K562 (cell line): ENCODE data around the gene CYP17A1. TPM values are rescaled to one million over a fixed set of nuclear protein-coding genes. Genes with fewer than 3 reads are reported as not detected.
A peak's percentile ranks its signal among the peaks of the same experiment; 100 is the strongest.

ENCODE experiments used
- ATAC-seq: fragments of 200-7000 bp; cut with Tn5 transposase; 3 replicates; pipeline ENCODE4 v1.9.1; 2020; ENCODE audit warnings: moderate library complexity
- BruUV-seq: library from RNA; stranded (reverse); fragments of 400-500 nt; replicated peaks from 2 replicates; lab custom pipeline; 2021; lab: Mats Ljungman, UMichigan
- CTCF ChIA-PET: fragments of 300-600 bp; formaldehyde crosslinking; extraction: SDS; loops from one replicate; lab custom pipeline; 2021; ENCODE audit warnings: low intra/inter-chr PET ratio; lab: Yijun Ruan, JAX
- POLR2A ChIA-PET: fragments of 300-600, 350-650 bp; sonication (Branson Sonifier 250); formaldehyde crosslinking; extraction: SDS; loops from one replicate; lab custom pipeline; 2021; ENCODE audit warnings: antibody characterized with exemption, inconsistent platforms; lab: Yijun Ruan, JAX
- DNase-seq, 4 experiments: peaks; one replicate each; pipeline versions ENCODE4 v3.0.0 to v3.0.0-alpha.2; 2011 to 2018; ENCODE audit warnings: low spot score in 3 of 4, mixed read lengths in 3 of 4; ENCODE audit errors: extremely low read depth in 1 of 4
- FAIRE-seq: peaks from 2 replicates; lab custom pipeline; 2011; peaks lifted over from hg19 to GRCh38; lab: Jason Lieb, UNC
- H2AFZ ChIP-seq: 2 replicates; pipeline ENCODE4 v1.6.0; 2011; ENCODE audit warnings: low read depth, low read length, control low read depth, inconsistent platforms
- H3K27ac ChIP-seq: fragments of 200-600 bp; 3 replicates; pipeline ENCODE4 v1.8.0; 2011; ENCODE audit warnings: low read depth, mild to moderate bottlenecking, control low read depth, inconsistent platforms, low read length, moderate library complexity, mixed read lengths; ENCODE audit errors: extremely low read depth
- H3K27me3 ChIP-seq, 2 experiments: fragments of 300-600 bp in 1 of 2; 2 replicates in 1 of 2; 3 replicates in 1 of 2; pipeline versions ENCODE4 v1.6.0 to v1.8.0; 2011; ENCODE audit warnings: inconsistent platforms in 2 of 2, low read length in 2 of 2, mild to moderate bottlenecking in 1 of 2, mixed read lengths in 1 of 2, moderate library complexity in 1 of 2; ENCODE audit not compliant: control insufficient read depth in 2 of 2, insufficient read depth in 2 of 2
- H3K36me3 ChIP-seq: fragments of 300-600 bp; 3 replicates; pipeline ENCODE4 v1.8.0; 2011; ENCODE audit warnings: mild to moderate bottlenecking, low read length, inconsistent platforms; ENCODE audit not compliant: control insufficient read depth, insufficient read depth
- H3K4me1 ChIP-seq, 2 experiments: fragments of 200-600 bp in 1 of 2; replicated peaks in 1 of 2; 2 replicates in 1 of 2; 3 replicates in 1 of 2; pipeline versions ENCODE4 v1.5.1 to v1.8.0; 2011; ENCODE audit warnings: inconsistent platforms in 2 of 2, low read length in 2 of 2, mild to moderate bottlenecking in 1 of 2, mixed read lengths in 1 of 2, moderate library complexity in 1 of 2; ENCODE audit not compliant: control insufficient read depth in 2 of 2, insufficient read depth in 2 of 2
- H3K4me2 ChIP-seq: 2 replicates; pipeline ENCODE4 v1.6.1; 2011; ENCODE audit warnings: low read length, control low read depth, inconsistent platforms, mixed read lengths; ENCODE audit not compliant: insufficient read depth
- H3K4me3 ChIP-seq: fragments of 200-600 bp; sonication (generic), shearing (Covaris generic); 2 replicates; pipeline ENCODE4 v1.5.1; 2016; ENCODE audit warnings: control low read depth, inconsistent platforms
- H3K79me2 ChIP-seq: fragments of 200-600 bp; 3 replicates; pipeline ENCODE4 v1.8.0; 2011; ENCODE audit warnings: low read length, inconsistent platforms; ENCODE audit not compliant: control insufficient read depth, insufficient read depth
- H3K9ac ChIP-seq, 2 experiments: 2 replicates each; pipeline versions ENCODE4 v1.6.0 to v1.6.1; 2011; ENCODE audit warnings: low read depth in 2 of 2, low read length in 2 of 2, control low read depth in 1 of 2, inconsistent platforms in 1 of 2, mild to moderate bottlenecking in 1 of 2, mixed read lengths in 1 of 2; ENCODE audit not compliant: insufficient read depth in 1 of 2
- H3K9me1 ChIP-seq: one replicate; pipeline ENCODE4 v1.6.0; 2011; ENCODE audit warnings: inconsistent platforms, mild to moderate bottlenecking, low read length, moderate library complexity; ENCODE audit not compliant: control insufficient read depth, insufficient read depth
- H3K9me3 ChIP-seq: replicated peaks from 2 replicates; pipeline ENCODE4 v1.5.1; 2011; ENCODE audit warnings: low read depth, low read length, inconsistent platforms; ENCODE audit not compliant: control insufficient read depth, insufficient read depth
- H4K20me1 ChIP-seq: replicated peaks from 2 replicates; pipeline ENCODE4 v1.6.1; 2011; ENCODE audit warnings: low read length, inconsistent platforms, mixed read lengths; ENCODE audit not compliant: control insufficient read depth, insufficient read depth
- BRD9 ChIP-seq: fragments of 450-650 bp; IDR thresholded peaks from 2 replicates; pipeline ENCODE4 v1.6.1; 2018; ENCODE audit warnings: low read depth; ENCODE audit not compliant: partially characterized antibody
- EP400 ChIP-seq: fragments of 450-650 bp; IDR thresholded peaks from 2 replicates; pipeline ENCODE4 v1.6.1; 2017; ENCODE audit warnings: antibody characterized with exemption, mild to moderate bottlenecking, moderate library complexity
- FOSL1 ChIP-seq: fragments of 200-800 bp; sonication (Bioruptor generic); conservative IDR thresholded peaks from 2 replicates; pipeline ENCODE4 v1.6.1; 2016; ENCODE audit warnings: missing genetic modification characterization, missing compliant biosample characterization
- JUN ChIP-seq, 2 experiments: sonication (generic) in 1 of 2; formaldehyde crosslinking in 1 of 2; IDR thresholded peaks; 2 replicates each; pipeline versions ENCODE4 v1.6.1 to v1.8.0; 2012 to 2022; ENCODE audit warnings: borderline replicate concordance in 2 of 2, mild to moderate bottlenecking in 2 of 2, improper control_type of control experiment in 1 of 2, low read depth in 1 of 2, low read length in 1 of 2, missing genetic modification reagents in 1 of 2
- KHSRP ChIP-seq: fragments of 450-650 bp; IDR thresholded peaks from 2 replicates; pipeline ENCODE4 v1.6.1; 2017
- MCM3 ChIP-seq: fragments of 450-650 bp; IDR thresholded peaks from 2 replicates; pipeline ENCODE4 v1.6.1; 2016
- NCOA2 ChIP-seq, 2 experiments: fragments of 450-650 bp; IDR thresholded peaks; 2 replicates each; pipeline ENCODE4 v1.6.1; 2018; ENCODE audit warnings: mild to moderate bottlenecking in 2 of 2, moderate library complexity in 1 of 2; ENCODE audit not compliant: partially characterized antibody in 2 of 2
- POLR2AphosphoS5 ChIP-seq: IDR thresholded peaks from 2 replicates; pipeline ENCODE4 v1.6.1; 2011; ENCODE audit warnings: mild to moderate bottlenecking, low read depth, low read length, moderate library complexity; ENCODE audit not compliant: control insufficient read depth, insufficient read depth
- RBFOX2 ChIP-seq: fragments of 200-400 bp; formaldehyde crosslinking; IDR thresholded peaks from 2 replicates; pipeline ENCODE4 v1.6.1; 2017; ENCODE audit warnings: low read depth, mild to moderate bottlenecking, low read length, moderate library complexity
- RFX1 ChIP-seq: fragments of 450-650 bp; IDR thresholded peaks from 2 replicates; pipeline ENCODE4 v1.6.1; 2016; ENCODE audit warnings: mild to moderate bottlenecking, moderate library complexity
- U2AF1 ChIP-seq: fragments of 200-400 bp; formaldehyde crosslinking; optimal IDR thresholded peaks from 2 replicates; pipeline ENCODE3; 2017; ENCODE audit warnings: mild to moderate bottlenecking, low read depth, low read length, moderate library complexity
- ZNF121 ChIP-seq: sonication (generic); formaldehyde crosslinking; conservative IDR thresholded peaks from 2 replicates; pipeline ENCODE4 v1.8.0; 2022; ENCODE audit warnings: missing genetic modification reagents
- ZNF395 ChIP-seq: fragments of 200-800 bp; sonication (Bioruptor generic); IDR thresholded peaks from 2 replicates; pipeline ENCODE4 v1.6.1; 2017; ENCODE audit warnings: missing genetic modification characterization, missing compliant biosample characterization
- ZNF77 ChIP-seq: fragments of 250-450 bp; sonication (Bioruptor Pico); IDR thresholded peaks from 2 replicates; pipeline ENCODE4 v1.5.0; 2020
- WGBS: fragments of 100-300 bp; shearing (Covaris generic); methylation state at CpG from one replicate; pipeline ENCODE4 v1.1.6; 2016; ENCODE audit warnings: low coverage, mixed read lengths; ENCODE audit not compliant: insufficient coverage; ENCODE audit errors: missing lambda C conversion rate; 5-methylcytosine and 5-hydroxymethylcytosine counted together
- in situ Hi-C: fragments of 300-500 bp; cut with MboI; formaldehyde crosslinking; loops from 4 replicates; pipeline ENCODE4 v1.15.0; 2018; ENCODE audit warnings: inconsistent platforms, mixed read lengths
- intact Hi-C: fragments of 100-400 bp; cut with micrococcal nuclease; formaldehyde crosslinking; loops from 2 replicates; pipeline ENCODE4 v1.14.2; 2022
- polyA plus RNA-seq, 8 experiments: library from polyadenylated mRNA; depleted of rRNA in 4 of 8; stranded (reverse) in 5 of 8; unstranded in 3 of 8; fragments of >200 nt; fragmentation: Nextera tagmentation in 2 of 8; fragmentation: Illumina TruSeq in 1 of 8; extraction: Ambion mirVana in 2 of 8; extraction: Trizol in 1 of 8; gene quantifications; 2 replicates each; pipeline versions ENCODE4 v1.2.1 to v1.2.3, GENCODE V29; 2011 to 2014; ENCODE audit warnings: inconsistent platforms in 1 of 8, missing spikeins in 1 of 8
- total RNA-seq, 7 experiments: library from RNA; depleted of rRNA in 6 of 7; stranded (reverse); fragments of >200 nt in 6 of 7; fragmentation: Illumina TruSeq in 2 of 7; extraction: Trizol in 2 of 7; gene quantifications; 2 replicates each; pipeline versions ENCODE4 v1.2.1 to v1.2.3, GENCODE V29; 2011 to 2021; ENCODE audit warnings: low replicate concordance in 1 of 7

CYP17A1 gene
- total and polyA plus RNA-seq, 9 of the 15 experiments (the other 6 are each of a cell fraction or from before 2014, with no cell fraction given) = 2.3 TPM; not detected in 8

GRCh38 chr10:102783568-102783967 is 53.6 kb downstream of the CYP17A1 start:
- peaks cover 27 to 51% of the 10 kb centered on the region in 2 experiments for H3K4me1 ChIP-seq
- H3K79me2 ChIP-seq = peaks cover 22% of the 10 kb centered on the region
- ChIA-PET POLR2A (interaction anchor here (0.6 kb wide), 1 partner anchor 13 kb away, joined by 3 read pairs; no protein-coding TSS in a partner anchor), CTCF (no interaction called here)
- no peaks in the 10 kb centered on the region for H3K9me1 ChIP-seq
- no peaks in the 10 kb centered on the region for H4K20me1 ChIP-seq
- FAIRE-seq (no peak), DNase-seq (no peak), ATAC-seq (0 out of 3 replicates have a peak, but pooled peaks have one; percentile 7)
- TF ChIP-seq NCOA2 (IDR thresholded peaks at IDR 0.05; ENCODE audit: partially characterized antibody in 2 of 2) = no peak
- TF ChIP-seq RBFOX2 = no peak
- no peak for TF ChIP-seq U2AF1
- no peak for TF ChIP-seq KHSRP
- no peak for TF ChIP-seq RFX1
- TF ChIP-seq ZNF121 = no peak
- no peak for TF ChIP-seq ZNF77 (CRISPR knock-in tag)
- no peak for TF ChIP-seq MCM3
- TF ChIP-seq POLR2AphosphoS5 = no peak
- no peak for TF ChIP-seq EP400
- no peak for TF ChIP-seq JUN (IDR thresholded peaks at IDR 0.05; ENCODE audit: borderline replicate concordance, low read depth, low read length)
- no peak for TF ChIP-seq JUN (CRISPR knock-in tag; IDR thresholded peaks at IDR 0.05; ENCODE audit: borderline replicate concordance)
- TF ChIP-seq FOSL1 (tag) = no peak
- no peak for TF ChIP-seq ZNF395 (CRISPR knock-in tag)
- TF ChIP-seq BRD9 = no peak
- WGBS = 60% methylated on average over 1 of the region's 1 CpG
- in situ Hi-C loops (no loop called here), intact Hi-C loops (no loop called here)
- peaks cover 4% of the 10 kb centered on the region; the same call in 1 of the 3 replicates for H3K36me3 ChIP-seq
- H3K4me2 ChIP-seq = no peak overlapping the region
- H3K27ac ChIP-seq = no peak overlapping the region
- BruUV-seq = no TSS peak
- H2AFZ ChIP-seq = no peak overlapping the region
- H3K9ac ChIP-seq = no peak overlapping the region
- H3K4me3 ChIP-seq = no peak overlapping the region
- H3K9me3 ChIP-seq = no peaks in the 10 kb centered on the region
- H3K27me3 ChIP-seq = no peaks in the 10 kb centered on the region
